ENCODE results near the gene CCT7. TPM values are rescaled to one million over a fixed set of nuclear protein-coding genes. Genes with fewer than 3 reads are reported as not detected.

CCT7 gene
- total and polyA plus RNA-seq, 2 donors (not counting 3 experiments of a cell fraction or from before 2014, with no cell fraction given), result 343 to 362 TPM

- no peak overlapping the region for H2AFZ ChIP-seq (ENCODE audit: low read depth, low read length)
- BruUV-seq (replicated peaks), result no TSS peak
- no peak overlapping the region for H3K4me2 ChIP-seq (ENCODE audit: insufficient read depth, low read length)
- H3K9me1 ChIP-seq (replicated peaks; ENCODE audit: control insufficient read depth, extremely low read depth, insufficient read depth, low read length), result no peaks in the 10 kb centered on the region
- no peaks in the 10 kb centered on the region for H3K27me3 ChIP-seq (ENCODE audit: control insufficient read depth in 2 of 2, insufficient read depth in 2 of 2, low read length in 2 of 2)
- no peak overlapping the region for H3K27ac ChIP-seq (ENCODE audit: insufficient read depth, low read depth, low read length)
- peaks cover 29 to 48% of the 10 kb centered on the region in 2 experiments for H3K36me3 ChIP-seq (ENCODE audit: control insufficient read depth in 2 of 2, extremely low read depth in 1 of 2, insufficient read depth in 2 of 2, low read length in 2 of 2)
- CTCF ChIA-PET, result no interaction called here
- DNase-seq (ENCODE audit: low read depth, low spot score), result no peak
- H3K79me2 ChIP-seq (ENCODE audit: control insufficient read depth, insufficient read depth, low read length), result no peaks in the 10 kb centered on the region
- no peak for FAIRE-seq
- TF ChIP-seq MAX (IDR thresholded peaks at IDR 0.05; ENCODE audit: insufficient read depth, insufficient read length) (no peak), CTCF (IDR thresholded peaks at IDR 0.05; ENCODE audit: extremely low read depth in 1 of 2, insufficient read depth in 1 of 2, low read depth in 1 of 2, low read length in 2 of 2) (no peak), POLR2A (IDR thresholded peaks at IDR 0.05; ENCODE audit: low read depth, low read length) (no peak), POLR2AphosphoS5 (IDR thresholded peaks at IDR 0.05; ENCODE audit: insufficient read depth, low read depth, low read length) (no peak), EZH2 (IDR thresholded peaks at IDR 0.05; ENCODE audit: borderline replicate concordance, low read depth, low read length, severe bottlenecking) (no peak), JUN (IDR thresholded peaks at IDR 0.05; ENCODE audit: borderline replicate concordance, insufficient read depth, insufficient read length, low read depth) (no peak), GATA2 (IDR thresholded peaks at IDR 0.05; ENCODE audit: insufficient read depth, insufficient read length, low read depth, low read length) (no peak), MYC (IDR thresholded peaks at IDR 0.05; ENCODE audit: low read depth, low read length) (no peak), FOS (IDR thresholded peaks at IDR 0.05; ENCODE audit: borderline replicate concordance, insufficient read depth, low read length) (no peak)
- H3K4me3 ChIP-seq (replicated peaks in 1 of 3; ENCODE audit: insufficient read depth in 1 of 3, low read depth in 1 of 3, low read length in 3 of 3), result no peak overlapping the region
- H3K4me1 ChIP-seq (ENCODE audit: control insufficient read depth, extremely low read depth, insufficient read depth, low read length), result no peaks in the 10 kb centered on the region
- H4K20me1 ChIP-seq (replicated peaks; ENCODE audit: control insufficient read depth, extremely low read depth, insufficient read depth, low read length), result no peaks in the 10 kb centered on the region
- POLR2A ChIA-PET, result no interaction called here
- H3K9me3 ChIP-seq (replicated peaks; ENCODE audit: control insufficient read depth, insufficient read depth, low read length), result no peaks in the 10 kb centered on the region
- no peak overlapping the region for H3K9ac ChIP-seq (replicated peaks; ENCODE audit: extremely low read depth, insufficient read depth, low read length)
- intact Hi-C loops (cut with micrococcal nuclease) (no loop called here), dilution Hi-C loops (cut with MboI; ENCODE audit: extremely low pct_ligation_motif_present, low sequenced_read_pairs) (no loop called here)
These were observed 19.3 kb downstream of the CCT7 start for GRCh38 chr2:73253400-73253799.

Measured in endothelial cell of umbilical vein (primary cell).